Stimulated activated CD8-positive, alpha-beta memory T cell treated with anti-CD3 and anti-CD28 coated beads, Interleukin-7, amount 100 ng/mL, for 1 hour (primary cell): Measurements from ENCODE around the gene CERKL.

Source experiments
- DNase-seq, 2 donors: peaks; one replicate each; pipeline ENCODE4 v3.0.0-alpha.2; 2020; ENCODE audit warnings: low read depth in 2 of 2

CERKL gene

DNA sequence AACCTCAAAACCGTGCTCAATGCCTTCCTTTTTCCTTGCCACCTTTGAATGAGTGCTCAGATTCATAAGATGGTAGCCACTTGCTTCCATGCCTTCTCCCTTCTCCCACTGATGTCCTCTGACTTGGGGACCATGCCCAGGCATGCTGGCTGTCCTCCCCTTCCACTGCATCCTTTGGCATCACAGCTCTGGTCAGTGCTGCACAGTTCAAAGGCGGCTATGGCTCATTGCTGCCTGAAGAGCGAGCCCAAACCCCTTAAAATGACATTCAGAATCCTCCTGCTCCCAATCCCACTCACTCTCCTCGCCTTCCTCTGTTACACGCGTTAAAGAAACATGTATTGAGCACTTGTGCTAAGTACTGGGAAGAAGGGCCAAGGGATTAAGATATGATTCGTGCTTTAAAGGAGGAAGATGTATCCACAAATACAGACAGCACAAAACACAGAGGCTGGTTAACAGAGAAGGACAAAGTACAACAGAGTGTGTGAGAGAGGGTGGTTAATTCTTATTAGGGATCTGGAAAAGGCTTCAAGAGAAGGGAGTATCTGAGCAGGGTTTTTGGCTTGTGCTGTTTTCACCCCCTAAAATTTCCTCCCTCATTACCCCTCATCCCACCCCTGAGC lies 81.8 kb downstream of the CERKL start:
- no peak for DNase-seq

GRCh38 chr2:181574321-181574720 lies 82.6 kb downstream of the CERKL start:
- DNase-seq = no peak

- no peak for DNase-seq
Observed at GRCh38 chr2:181573140-181573736, 83.7 kb downstream of the CERKL start.

DNA sequence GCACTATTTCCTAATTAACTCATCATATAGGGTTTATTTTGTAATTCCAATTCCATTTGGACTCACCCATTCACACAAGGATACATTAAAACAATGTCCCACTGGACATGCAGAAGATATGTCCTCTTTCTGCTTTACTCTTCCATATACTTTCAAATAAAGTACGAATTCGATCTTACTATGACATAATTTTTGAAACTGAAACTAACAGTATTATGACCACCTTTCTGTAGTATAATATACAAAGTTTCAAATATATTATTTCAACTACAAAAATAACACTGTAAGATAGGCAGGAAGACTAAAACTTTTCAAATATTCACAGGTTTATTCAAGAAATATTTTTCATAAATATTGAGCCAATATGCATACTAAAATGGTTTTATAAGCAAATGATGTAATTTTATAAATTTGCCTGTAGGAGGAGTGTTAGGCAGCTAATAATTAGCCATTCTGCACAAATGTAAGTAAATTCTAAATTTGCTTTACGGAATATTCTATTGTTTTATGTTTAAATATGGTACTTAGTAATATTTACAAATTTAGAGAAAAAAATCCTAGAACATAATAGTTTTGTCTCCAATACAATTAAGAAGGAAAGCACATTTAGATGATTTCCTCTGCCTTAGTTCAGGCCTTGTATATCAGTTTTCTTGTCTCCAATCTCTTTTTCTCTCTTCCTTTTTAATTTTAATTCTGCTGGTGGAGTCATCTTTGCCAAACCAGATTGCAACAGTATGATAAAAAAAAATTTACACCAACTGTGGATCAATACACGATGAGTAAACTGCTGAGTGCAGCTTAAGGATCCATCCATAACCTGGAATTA lies 85.9 kb downstream of the CERKL start:
- DNase-seq = no peak

DNA sequence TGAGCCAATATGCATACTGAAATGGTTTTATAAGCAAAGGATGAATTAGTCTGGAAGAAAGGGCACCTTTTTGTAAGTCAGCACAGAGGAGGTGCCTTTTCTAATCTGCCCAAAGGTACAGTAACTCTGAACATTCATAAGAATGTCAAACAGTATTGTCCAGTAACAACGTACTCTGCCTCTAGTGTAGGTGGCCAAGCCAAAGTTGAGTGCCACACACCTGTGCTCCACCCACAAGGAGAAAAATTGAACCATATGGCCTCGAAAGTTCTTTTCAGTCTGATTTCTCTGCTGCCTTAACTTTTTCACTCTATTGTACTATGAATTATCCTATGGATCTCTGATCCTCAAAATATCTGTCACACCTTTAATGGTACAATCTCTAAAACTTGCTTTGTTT lies 86.8 kb downstream of the CERKL start:
- no peak for DNase-seq

DNA sequence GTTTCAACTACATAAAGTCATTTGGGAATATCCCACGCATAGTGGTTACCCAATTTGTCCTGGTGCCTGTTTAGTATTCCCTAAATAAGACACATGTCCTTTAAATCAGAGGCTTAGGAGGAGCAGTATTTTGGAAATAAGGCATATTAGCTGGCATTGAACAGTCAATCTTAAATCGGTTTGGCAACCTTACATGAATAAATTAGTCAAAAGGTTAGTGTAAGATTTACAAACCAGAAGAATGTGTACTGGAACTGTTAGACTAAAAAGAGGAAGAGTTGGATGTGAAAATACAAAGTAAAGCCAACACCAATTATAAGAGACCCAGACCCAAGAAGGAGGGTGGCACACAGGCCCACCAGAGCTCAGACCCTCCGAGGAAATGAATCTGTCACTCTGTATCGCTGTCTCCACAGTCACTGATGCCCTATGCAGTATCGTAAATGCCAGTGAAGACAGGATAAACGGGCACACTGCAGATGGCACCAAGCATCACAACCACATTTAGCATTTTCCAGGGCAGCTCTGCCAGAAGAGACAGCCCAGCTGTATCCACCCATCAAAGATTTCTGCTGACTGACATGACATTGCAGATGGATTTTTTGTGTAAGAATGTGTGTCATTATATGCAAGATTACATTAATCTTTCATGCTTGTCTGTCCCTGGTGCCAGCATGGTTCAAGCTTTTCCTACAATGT lies 90.4 kb downstream of the CERKL start:
- no peak for DNase-seq

DNA sequence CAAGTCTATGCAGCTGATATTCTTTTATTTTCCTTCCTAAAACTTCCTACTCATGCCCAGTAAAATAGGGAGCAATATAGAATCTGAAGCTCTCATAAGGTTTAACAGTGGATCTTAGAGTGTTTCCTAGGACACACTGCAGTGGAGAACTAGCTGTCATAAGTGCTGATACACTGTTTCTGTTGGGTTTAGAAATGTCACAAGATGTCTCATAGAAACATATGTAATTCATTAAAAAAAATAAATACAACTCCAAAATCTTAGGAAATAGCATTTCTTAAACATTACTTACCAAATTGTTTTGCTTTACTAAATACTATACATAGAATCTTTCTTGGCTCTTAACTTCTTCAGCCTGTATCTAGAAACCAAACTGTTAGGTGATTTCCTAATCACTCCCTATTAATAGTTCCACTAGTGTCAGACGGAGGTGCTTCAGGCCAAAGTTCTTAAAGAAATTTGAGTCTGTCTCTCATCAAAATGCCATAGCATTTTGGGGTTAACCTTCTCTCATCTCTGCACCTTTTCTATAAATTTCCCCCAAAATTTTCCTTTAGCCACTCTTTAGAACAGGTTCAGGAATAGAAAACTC lies 93.7 kb downstream of the CERKL start:
- no peak for DNase-seq

DNA sequence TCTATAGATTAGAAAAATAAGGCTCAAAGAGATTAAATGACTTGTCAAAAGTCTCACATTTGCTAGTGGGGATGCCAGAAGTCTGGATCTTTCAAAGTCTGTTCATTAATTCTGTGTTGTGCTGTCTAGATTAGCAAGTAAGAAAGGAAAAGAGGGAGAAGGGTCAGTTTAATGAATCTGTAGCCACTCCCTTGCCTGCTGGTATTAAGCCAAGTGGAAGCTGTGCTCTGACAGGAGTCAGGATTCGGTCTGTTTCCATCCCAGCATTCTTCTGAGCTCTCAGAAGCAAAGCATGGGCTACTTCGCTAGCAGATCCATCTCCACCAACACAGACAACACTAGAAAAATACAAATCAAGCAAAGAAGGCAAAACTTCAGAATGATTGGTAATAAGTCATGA lies 98.5 kb downstream of the CERKL start:
- no peak for DNase-seq

DNA sequence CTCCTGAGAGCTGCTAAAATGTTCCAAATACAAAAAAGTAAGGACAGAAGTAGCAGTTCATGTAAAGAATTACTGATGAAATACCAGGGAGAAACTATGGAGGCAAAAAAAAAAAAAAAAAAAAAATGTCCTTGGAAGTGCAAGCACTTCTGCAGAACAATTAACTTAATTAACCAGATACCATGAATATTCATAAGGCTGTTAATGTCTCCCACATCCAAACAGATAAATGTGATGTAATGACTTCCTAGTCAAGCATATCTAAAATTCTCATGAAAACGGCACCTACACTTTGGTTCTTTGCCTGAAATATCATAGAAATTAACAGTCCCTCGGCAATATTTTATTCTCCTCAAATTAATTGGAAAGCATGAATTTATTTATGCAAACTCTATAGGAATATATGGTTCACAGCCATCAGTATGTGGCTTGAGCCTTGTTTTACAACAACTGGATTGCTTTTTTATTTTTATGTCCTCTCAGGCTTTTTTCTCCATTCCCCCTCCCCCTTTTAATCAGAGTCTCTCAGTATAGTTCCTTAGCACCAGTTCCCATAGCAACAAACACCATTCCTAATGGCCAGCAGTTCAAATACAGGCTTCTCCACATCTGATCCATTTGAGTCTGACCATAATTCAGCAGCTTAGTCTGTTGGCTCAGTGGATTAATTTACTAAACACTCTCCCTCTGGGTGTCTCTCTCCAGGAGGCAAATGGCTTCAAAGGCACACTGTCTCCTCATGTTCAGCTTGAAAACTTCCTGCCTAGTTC lies 102.7 kb downstream of the CERKL start:
- no peak for DNase-seq

- DNase-seq = no peak
Observed at GRCh38 chr2:181553244-181553643, 103.7 kb downstream of the CERKL start.

DNA sequence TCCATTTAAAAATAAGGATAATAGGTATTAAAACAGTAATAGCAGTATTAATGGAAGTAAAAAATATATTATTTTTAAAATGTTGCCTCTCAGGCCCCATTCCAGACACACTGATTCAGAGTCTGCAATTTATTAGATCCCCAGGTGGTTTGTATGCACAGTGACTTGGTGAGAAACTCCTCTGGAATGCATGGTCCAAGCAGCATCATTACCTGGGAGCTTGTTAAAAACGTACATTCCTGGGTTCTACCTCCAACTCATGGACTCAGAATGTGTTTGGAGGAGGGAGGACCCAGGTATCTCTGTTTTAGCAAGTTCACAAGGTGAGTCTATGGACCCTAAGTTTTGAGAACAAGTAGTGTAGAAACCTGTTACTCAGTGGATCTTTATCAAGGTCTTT lies 104.1 kb downstream of the CERKL start:
- DNase-seq = no peak

DNA sequence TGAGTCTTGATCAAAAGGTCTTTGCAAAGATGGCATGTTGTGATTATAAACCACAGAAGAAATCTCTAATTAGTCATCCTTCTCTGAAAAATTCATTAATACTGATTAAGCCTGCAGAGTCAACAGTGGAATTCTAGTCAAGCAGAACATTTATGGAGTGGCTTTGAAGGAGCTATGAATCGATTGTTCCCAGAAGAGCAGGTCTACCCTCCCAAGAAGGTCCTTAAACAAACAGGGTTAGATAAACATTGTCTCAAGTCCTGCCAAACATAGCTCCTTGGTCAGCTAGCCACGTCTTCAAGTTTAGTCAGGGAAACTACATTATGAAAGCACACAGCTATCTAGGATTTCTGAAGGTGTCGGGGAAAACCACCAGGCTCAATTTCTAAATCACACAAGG lies 110.8 kb downstream of the CERKL start:
- DNase-seq = no peak

DNA sequence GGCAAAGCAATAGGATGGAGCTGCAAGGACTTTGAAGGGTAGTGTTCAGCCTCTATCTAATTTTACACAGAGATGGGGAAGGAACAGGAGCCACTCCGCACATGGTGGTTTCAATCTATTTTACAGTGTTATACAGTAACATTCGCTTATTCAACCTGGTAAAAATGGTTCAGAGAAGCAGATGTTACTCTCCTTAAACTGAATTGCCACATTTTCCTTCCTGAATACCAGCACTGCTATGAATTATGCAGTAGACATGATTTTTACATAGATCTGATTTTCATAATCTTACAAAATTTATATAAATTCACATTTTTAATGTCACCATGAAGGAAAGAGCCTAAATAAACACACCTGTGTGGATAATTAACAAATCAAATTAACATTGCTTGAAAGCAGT lies 114.7 kb downstream of the CERKL start:
- no peak for DNase-seq

DNA sequence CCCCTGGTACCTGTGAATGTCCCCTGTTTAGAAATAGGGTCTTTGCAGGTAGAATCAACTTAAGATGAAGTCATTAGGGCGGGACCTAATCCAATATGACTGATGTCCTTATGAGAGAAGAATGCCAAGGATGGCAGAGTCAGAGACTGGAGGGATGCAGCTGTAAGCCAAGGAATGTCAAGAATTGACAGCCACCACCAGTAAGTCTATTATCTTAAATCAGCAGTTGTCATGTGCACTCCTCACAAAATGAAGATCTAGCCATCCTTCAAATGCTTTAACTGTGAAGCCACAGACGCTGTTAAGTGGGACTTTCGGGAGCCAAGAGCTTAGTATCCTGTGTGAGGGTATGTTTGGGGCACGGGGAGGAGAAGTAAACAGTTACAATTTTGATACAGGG lies 116.5 kb downstream of the CERKL start:
- no peak for DNase-seq

GRCh38 chr2:181536730-181537129 lies 120.2 kb downstream of the CERKL start:
- no peak for DNase-seq

- DNase-seq = no peak
Observed at GRCh38 chr2:181528441-181528840, 128.5 kb downstream of the CERKL start.

DNA sequence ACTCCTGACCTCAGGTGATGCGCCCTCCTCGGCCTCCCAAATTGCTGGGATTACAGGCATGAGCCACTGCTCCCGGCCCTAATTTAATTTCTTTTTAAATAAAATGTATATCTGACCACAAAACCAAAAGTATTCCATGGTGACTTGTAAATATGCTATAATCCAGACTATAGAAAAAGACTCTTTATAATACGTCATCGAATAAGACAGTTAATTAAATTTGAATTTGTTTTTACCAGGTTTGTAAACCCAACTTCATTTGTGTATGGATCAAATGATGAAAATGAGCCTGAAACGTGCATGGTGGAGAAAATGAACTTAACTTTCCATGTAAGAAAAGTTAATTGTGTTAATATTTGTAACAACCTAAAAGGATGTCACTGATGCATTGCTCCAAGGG lies 129.8 kb downstream of the CERKL start:
- DNase-seq = no peak

- DNase-seq = no peak
Observed at GRCh38 chr2:181526014-181526413, 130.9 kb downstream of the CERKL start.

GRCh38 chr2:181523756-181524155 lies 133.1 kb downstream of the CERKL start:
- DNase-seq = no peak

GRCh38 chr2:181520253-181520652 lies 136.7 kb downstream of the CERKL start:
- no peak for DNase-seq

- no peak for DNase-seq
Observed at GRCh38 chr2:181517685-181518301, 139.1 kb downstream of the CERKL start.
